GM21423 (cell line): Measurements from ENCODE around the gene RAP1GDS1.
"Not testable (repeated sequence)": the region's sequence is repeated elsewhere in the genome, so short reads cannot be mapped to it uniquely, and the experiment has no call there.

Source experiments
- ATAC-seq: cut with Tn5 transposase; IDR thresholded peaks from one replicate; pipeline ENCODE4 v1.9.1; 2021; ENCODE audit warnings: mild to moderate bottlenecking, moderate library complexity; ENCODE audit not compliant: unreplicated experiment

Gene RAP1GDS1

DNA sequence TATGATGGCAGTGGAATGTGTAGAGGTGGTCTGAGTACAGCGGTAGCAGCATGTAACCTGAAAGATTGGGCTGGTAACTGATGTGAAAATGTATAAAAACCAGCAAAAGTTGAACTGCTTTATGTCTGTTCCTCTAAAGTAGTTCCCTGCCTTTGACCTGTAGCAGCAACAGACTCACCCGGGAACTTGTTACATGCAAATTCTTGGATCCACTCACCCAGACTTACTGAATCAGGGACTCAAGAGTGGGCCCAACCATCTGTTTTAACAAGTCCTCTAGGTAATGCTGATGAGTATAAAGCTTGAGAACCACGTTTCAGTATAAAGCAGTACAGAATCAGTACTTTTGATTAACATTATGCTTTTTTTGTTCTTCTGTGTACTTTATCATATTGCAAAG lies 84.7 kb downstream of the RAP1GDS1 start:
- no peak for ATAC-seq

DNA sequence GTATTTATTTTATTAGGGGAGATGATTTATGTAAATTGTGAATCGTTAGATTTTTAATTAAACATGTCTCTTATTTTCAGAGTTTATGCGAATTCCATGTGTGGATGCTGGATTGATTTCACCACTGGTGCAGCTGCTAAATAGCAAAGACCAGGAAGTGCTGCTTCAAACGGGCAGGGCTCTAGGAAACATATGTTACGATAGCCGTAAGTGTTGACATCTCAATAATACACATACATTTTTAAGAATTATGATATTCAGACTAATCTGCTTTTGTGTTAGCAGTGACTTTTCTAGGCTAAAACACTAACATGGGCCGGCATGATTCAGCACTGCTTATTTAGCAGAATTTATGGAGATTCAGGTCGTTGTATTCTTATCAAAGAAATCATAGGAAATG lies 91.2 kb downstream of the RAP1GDS1 start:
- no peak for ATAC-seq

- ATAC-seq, result no peak
Measured at GRCh38 chr4:98352940-98353339, 91.8 kb downstream of the RAP1GDS1 start.

DNA sequence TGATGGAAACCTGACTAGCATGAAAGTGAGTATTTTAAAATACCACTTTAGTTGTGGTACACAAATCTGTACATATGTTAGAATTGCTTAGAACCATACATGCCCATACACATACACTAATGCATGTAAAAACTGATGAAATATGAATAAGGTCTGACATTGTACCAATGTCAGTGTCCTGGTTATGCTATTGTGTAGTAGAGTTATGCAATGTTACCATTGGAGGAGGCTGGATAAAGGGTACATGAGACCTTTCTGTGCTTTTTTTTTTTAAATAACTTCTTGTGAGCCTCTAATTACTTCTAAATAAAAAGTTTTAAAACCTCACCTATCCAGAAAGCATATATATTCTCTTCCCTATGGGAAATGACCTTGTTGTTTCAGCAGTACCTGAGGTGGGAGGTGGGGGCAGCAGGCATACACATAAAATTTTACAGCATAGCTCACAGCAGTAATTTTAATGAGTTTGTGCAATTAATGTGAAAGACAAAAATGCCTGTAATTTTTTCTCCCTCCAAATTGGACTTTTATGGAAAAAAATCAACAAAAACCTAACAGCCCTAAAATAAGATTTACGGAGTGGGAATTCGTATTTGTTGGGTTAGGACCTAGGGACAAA lies 97.6 kb downstream of the RAP1GDS1 start:
- no peak for ATAC-seq

DNA sequence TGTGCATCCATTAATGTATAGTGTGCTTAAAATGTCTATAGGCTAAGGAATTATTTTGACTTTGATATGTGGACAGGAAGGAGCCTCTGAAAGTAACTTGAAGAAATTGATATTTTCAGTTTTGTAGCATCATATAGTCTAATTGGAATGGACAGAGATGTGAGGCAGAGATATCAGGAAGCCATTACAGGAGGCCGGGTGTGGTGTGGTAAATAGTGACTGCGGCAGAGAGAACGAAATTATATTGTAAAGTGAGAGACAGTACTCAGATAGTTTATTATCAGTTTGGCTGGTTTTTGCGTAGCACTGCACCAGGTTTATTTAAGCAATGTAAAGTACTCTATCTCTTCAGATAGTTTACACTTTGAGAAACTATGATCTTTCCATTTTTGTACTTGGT lies 98.5 kb downstream of the RAP1GDS1 start:
- no peak for ATAC-seq

GRCh38 chr4:98363431-98363830 lies 102.2 kb downstream of the RAP1GDS1 start:
- ATAC-seq, result no peak

DNA sequence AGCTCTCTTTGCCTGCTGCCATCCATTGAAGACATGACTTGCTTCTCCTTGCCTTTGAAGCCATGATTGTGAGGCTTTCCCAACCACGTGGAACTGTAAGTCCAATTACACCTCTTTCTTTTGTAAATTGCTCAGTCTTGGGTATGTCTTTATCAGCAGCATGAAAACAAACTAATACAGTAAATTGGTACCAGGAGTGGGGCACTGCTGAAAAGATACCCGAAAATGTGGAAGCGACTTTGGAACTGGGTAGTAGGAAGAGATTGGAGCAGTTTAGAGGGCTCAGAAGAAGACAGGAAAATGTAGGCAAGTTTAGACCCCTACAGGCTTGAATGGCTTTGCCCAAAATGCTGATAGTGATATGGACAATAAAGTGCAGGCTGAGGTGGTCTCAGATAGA lies 105.1 kb downstream of the RAP1GDS1 start:
- not testable (repeated sequence) for ATAC-seq

DNA sequence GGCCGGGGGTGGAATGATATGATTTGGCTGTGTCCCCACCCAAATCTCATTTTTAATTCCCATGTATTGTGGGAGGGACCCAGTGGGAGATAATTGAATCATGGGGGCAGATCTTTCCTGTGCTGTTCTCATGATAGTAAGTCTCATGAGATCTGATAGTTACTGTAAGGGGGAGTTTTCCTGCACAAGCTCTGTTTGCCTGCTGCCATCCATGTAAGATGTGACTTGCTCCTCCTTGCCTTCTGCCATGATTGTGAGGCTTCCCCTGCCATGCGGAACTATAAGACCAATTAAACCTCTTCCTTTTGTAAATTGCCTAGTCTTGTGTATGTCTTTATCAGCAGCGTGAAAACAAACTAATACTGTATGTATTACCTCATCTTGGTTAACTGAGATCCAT lies 106.8 kb downstream of the RAP1GDS1 start:
- not testable (repeated sequence) for ATAC-seq

GRCh38 chr4:98369322-98369721 lies 108.1 kb downstream of the RAP1GDS1 start:
- no peak for ATAC-seq

DNA sequence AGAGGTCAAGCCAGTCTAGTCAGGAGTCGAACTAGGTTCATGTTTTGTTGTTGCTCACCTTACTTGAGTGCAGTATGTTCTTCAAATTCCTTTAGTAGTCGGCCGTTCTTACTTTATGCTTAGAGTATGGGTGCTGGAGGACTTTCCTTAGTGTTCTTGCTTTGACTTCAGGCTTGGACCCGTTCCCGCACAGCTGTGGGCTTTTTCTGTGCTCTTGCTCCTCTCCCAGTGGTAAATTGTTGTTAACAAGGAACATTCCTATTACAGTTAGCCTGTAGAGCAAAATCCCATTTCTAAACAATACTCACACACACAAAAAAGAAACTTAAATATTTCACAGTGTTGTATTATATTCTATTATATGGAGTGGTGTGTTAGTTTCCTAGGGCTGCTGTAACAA lies 113.5 kb downstream of the RAP1GDS1 start:
- no peak for ATAC-seq

DNA sequence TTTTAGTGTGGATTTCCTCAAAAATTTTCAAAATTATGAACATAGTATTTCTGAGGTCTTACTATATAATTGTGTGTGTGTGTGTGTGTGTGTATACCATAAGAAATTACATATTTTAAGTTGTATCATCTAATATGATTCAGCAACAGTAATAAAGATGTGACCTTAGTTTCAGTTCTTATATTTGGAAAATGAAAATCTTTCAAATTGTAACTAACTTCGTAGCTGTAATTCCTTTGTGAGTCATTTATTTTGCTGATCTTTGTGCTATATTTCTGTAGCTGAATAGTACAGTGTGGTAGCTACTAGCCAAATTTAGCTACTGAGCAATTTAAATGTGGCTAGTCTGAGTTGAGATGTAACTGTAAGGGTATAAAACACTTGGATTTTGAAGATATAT lies 116.4 kb downstream of the RAP1GDS1 start:
- ATAC-seq, result no peak

- ATAC-seq, result no peak
Measured at GRCh38 chr4:98381306-98381705, 120.1 kb downstream of the RAP1GDS1 start.

GRCh38 chr4:98383431-98384106 lies 122.4 kb downstream of the RAP1GDS1 start:
- peak; percentile 81 for ATAC-seq

GRCh38 chr4:98385831-98386230 lies 124.6 kb downstream of the RAP1GDS1 start:
- no peak for ATAC-seq

DNA sequence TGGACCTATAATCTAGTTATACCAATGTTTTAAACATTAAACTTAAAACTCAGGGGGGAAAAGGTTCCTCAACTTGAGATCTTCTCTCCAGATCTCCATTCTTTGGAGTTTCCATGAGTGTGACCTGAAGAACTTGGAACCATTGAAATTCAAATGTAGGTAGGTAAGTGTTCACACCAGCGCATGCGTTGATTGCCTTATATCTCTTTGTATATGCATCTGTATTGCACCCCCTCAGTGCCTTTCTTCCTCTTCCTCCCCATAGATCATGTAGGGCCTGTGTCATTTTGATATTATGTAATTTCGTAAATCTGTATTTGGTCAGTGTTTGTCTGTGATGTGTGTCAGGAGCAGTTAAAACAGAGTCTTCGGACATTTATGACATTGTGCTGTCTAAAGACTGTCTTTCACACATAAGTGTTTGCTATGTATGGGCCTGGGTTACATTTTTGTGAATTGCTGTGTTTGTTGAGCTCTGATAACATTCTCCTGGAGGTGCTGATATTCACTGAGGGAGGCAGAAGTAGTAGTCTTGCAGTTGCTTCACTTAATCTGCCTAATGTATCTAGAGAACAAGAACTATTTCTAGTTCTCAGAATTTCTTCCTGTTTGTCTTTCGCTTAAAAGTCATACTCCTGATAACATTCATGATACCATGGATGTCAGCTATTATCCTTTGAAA lies 126.3 kb downstream of the RAP1GDS1 start:
- no peak for ATAC-seq

- no peak for ATAC-seq
Measured at GRCh38 chr4:98394134-98394533, 132.9 kb downstream of the RAP1GDS1 start.

DNA sequence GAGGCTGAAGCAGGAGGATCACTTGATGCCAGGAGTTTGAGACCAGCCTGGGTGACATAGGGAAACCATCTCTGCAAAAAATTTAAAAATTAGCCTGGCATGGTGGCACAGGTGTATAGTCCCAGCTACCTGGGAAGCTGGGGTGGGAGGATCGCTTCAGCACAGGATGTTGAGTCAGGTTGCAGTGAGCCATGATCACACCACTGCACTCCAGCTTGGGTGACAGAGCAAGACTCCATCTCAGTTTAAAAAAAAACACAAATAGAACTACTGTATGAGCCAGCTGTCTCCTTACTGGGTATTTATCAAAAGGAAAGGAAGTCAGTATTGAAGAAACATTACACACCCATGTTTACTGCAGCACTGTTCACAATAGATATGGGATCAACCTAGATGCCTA lies 138.7 kb downstream of the RAP1GDS1 start:
- ATAC-seq, result no peak

- peak; percentile 43 for ATAC-seq
Measured at GRCh38 chr4:98406819-98407218, 145.6 kb downstream of the RAP1GDS1 start.

GRCh38 chr4:98411731-98412130 lies 150.5 kb downstream of the RAP1GDS1 start:
- no peak for ATAC-seq

GRCh38 chr4:98416844-98417243 lies 155.7 kb downstream of the RAP1GDS1 start:
- no peak for ATAC-seq

DNA sequence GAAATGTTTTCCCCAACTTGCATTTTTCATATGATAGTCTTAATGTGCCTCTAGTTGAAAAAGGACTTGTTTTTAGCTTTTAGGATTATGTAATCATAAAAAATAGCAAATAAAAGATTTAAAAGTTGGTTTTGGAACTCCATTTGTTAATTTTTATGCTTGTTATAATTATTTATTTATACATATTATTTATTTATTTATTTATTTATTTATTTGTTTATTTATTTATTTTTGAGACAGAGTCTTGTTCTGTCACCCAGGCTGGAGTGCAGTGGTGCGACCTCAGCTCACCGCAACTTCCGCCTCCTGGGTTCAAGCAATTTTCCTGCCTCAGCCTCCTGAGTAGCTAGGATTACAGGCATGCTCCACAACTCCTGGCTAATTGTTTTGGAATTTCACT lies 159.0 kb downstream of the RAP1GDS1 start:
- ATAC-seq, result not testable (repeated sequence)

DNA sequence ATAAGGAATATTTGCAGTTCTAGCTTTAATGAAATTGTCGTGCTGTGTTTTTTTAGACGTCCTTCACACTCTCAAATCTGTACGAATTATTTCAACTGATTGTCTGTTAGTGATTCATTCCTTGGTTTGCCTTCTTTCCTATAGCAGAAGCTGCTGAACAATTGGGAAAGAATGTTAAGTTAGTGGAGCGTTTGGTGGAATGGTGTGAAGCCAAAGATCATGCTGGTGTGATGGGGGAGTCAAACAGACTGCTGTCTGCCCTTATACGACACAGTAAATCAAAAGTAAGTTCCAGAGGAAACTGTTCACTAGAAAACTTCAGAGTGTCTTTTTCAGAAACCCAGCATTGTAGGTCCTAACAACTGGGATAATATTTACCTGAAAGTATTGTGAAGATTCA lies 159.9 kb downstream of the RAP1GDS1 start:
- ATAC-seq, result no peak
